Keratinocyte (primary cell): ENCODE measurements around the gene LPCAT1. TPM values are rescaled to one million over a fixed set of nuclear protein-coding genes. Genes with fewer than 3 reads are reported as not detected.
A peak's percentile ranks its signal among the peaks of the same experiment; 100 is the strongest.

Source experiments
- DNase-seq: peaks from one replicate; pipeline ENCODE4 v3.0.0-alpha.2; 2011; ENCODE audit warnings: low read depth, missing footprints, low spot score
- FAIRE-seq: peaks from 2 replicates; lab custom pipeline; 2011; peaks lifted over from hg19 to GRCh38; lab: Jason Lieb, UNC
- H2AFZ ChIP-seq: 2 replicates; pipeline ENCODE4 v1.6.0; 2012; ENCODE audit warnings: low read length, control low read depth, inconsistent platforms; ENCODE audit not compliant: control insufficient read depth
- H3K27ac ChIP-seq: 2 replicates; pipeline ENCODE4 v1.5.1; 2011; ENCODE audit warnings: low read length; ENCODE audit not compliant: control insufficient read depth, insufficient read depth
- H3K27me3 ChIP-seq: 3 replicates; pipeline ENCODE4 v1.6.0; 2011; ENCODE audit warnings: low read length; ENCODE audit not compliant: control insufficient read depth, insufficient read depth; ENCODE audit errors: extremely low read depth
- H3K36me3 ChIP-seq, 2 experiments: 2 replicates in 1 of 2; 3 replicates in 1 of 2; pipeline ENCODE4 v1.5.1; 2011; ENCODE audit warnings: low read length in 2 of 2, mild to moderate bottlenecking in 1 of 2; ENCODE audit not compliant: control insufficient read depth in 2 of 2, insufficient read depth in 2 of 2; ENCODE audit errors: extremely low read depth in 1 of 2
- H3K4me1 ChIP-seq: 3 replicates; pipeline ENCODE4 v1.5.1; 2011; ENCODE audit warnings: low read length; ENCODE audit not compliant: control insufficient read depth, insufficient read depth; ENCODE audit errors: extremely low read depth
- H3K4me2 ChIP-seq: 3 replicates; pipeline ENCODE4 v1.6.0; 2011; ENCODE audit warnings: low read depth, low read length; ENCODE audit not compliant: control insufficient read depth, insufficient read depth; ENCODE audit errors: extremely low read depth
- H3K4me3 ChIP-seq, 3 experiments: fragments of 200-600 bp in 1 of 3; sonication (generic) in 1 of 3; 2 replicates in 2 of 3; 3 replicates in 1 of 3; pipeline ENCODE4 v1.5.1; 2011 to 2016; ENCODE audit warnings: low read length in 3 of 3, mild to moderate bottlenecking in 3 of 3, control low read depth in 2 of 3, inconsistent platforms in 1 of 3, low read depth in 1 of 3, mixed read lengths in 1 of 3, mixed run types in 1 of 3, moderate library complexity in 1 of 3; ENCODE audit not compliant: control insufficient read depth in 2 of 3, insufficient read depth in 2 of 3; ENCODE audit errors: extremely low read depth in 1 of 3
- H3K79me2 ChIP-seq: 2 replicates; pipeline ENCODE4 v1.6.0; 2012; ENCODE audit warnings: low read length; ENCODE audit not compliant: control insufficient read depth, insufficient read depth
- H3K9ac ChIP-seq: 3 replicates; pipeline ENCODE4 v1.6.0; 2011; ENCODE audit warnings: low read length; ENCODE audit not compliant: control insufficient read depth, insufficient read depth; ENCODE audit errors: extremely low read depth
- H3K9me1 ChIP-seq: 3 replicates; pipeline ENCODE4 v1.6.0; 2011; ENCODE audit warnings: low read length; ENCODE audit not compliant: control insufficient read depth, insufficient read depth; ENCODE audit errors: extremely low read depth
- H3K9me3 ChIP-seq: 2 replicates; pipeline ENCODE4 v1.5.1; 2012; ENCODE audit warnings: low read depth, low read length; ENCODE audit not compliant: control insufficient read depth
- H4K20me1 ChIP-seq: 3 replicates; pipeline ENCODE4 v1.6.0; 2011; ENCODE audit warnings: low read length; ENCODE audit not compliant: control insufficient read depth, insufficient read depth; ENCODE audit errors: extremely low read depth
- EZH2 ChIP-seq: IDR thresholded peaks from one replicate; pipeline ENCODE4 v1.6.1; 2012; ENCODE audit warnings: inconsistent platforms, mild to moderate bottlenecking, low read length, moderate library complexity
- dilution Hi-C: fragments of 300-500 bp; cut with MboI; formaldehyde crosslinking; loops from one replicate; pipeline ENCODE4 v1.7.0; 2020; ENCODE audit warnings: low sequenced_read_pairs; ENCODE audit not compliant: extremely low pct_ligation_motif_present
- polyA plus RNA-seq, 5 experiments: library from polyadenylated mRNA; depleted of rRNA in 3 of 5; stranded (reverse) in 3 of 5; stranded (forward) in 1 of 5; unstranded in 1 of 5; fragments of >200 nt; gene quantifications; 1 replicate in 1 of 5; 2 replicates in 3 of 5; 3 replicates in 1 of 5; pipeline versions ENCODE4 v1.2.1 to v1.2.3, GENCODE V29; 2011 to 2012; ENCODE audit warnings: missing spikeins in 2 of 5, low read depth in 1 of 5, low replicate concordance in 1 of 5
- TF ChIP-seq, protein P1 (sequence below), 3 experiments: IDR thresholded peaks in 1 of 3; conservative IDR thresholded peaks in 1 of 3; optimal IDR thresholded peaks in 1 of 3; 2 replicates in 2 of 3; 3 replicates in 1 of 3; pipeline versions ENCODE3 to v1.5.1; 2011; ENCODE audit warnings: low read length in 3 of 3, mild to moderate bottlenecking in 3 of 3, moderate library complexity in 2 of 3, control low read depth in 1 of 3, inconsistent platforms in 1 of 3; ENCODE audit not compliant: insufficient read depth in 2 of 3; ENCODE audit errors: extremely low read depth in 1 of 3

Gene LPCAT1
- polyA plus RNA-seq, 1 donor (not counting 4 experiments of a cell fraction or from before 2014, with no cell fraction given): 32.9 TPM

DNA sequence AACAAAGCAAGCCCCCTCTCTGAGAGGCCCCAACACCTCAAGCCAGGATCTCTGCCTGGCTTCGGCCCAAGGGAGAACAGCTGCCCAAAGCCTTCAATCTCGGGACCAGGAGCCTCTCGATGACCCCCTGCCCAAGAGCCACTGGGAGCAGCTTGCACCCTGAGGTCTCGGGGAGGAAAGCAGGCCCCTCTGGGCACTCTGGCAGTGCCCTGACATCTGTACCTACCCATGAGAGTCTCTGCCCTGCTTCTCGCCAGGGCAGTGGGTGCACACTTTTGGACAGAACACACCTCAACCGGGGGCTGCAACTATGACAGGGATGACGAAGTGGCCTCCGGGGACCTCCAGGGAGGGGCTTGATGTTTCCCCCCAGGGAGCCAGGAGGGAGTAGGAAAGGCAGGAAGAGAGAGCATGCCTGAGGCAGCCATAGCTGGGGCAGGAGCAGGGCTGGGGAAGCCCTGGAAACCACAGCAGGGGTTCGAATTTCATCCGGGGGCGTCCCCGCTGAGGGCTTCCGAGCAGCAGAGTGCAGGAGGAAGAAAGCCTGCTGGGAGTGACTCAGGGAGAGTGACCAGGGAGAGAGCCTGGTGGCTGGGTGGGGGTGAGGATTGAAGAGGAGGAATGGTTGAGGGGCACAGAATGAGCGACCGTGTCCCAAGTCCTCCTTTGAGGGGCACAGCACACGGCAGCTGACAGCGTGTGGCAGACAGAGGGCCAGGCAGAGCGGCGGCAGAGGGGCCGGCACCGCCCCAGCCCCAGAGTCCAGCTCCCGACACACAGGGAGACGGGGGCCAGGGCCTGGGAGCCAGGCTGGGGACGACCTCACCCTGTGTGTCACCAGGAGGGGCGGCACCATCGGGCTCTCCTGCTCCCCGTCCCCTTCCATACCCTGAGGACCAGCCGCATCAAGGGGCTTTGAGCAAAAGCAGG is 1.8 kb downstream of the LPCAT1 start:
- TF ChIP-seq, protein P1, sequence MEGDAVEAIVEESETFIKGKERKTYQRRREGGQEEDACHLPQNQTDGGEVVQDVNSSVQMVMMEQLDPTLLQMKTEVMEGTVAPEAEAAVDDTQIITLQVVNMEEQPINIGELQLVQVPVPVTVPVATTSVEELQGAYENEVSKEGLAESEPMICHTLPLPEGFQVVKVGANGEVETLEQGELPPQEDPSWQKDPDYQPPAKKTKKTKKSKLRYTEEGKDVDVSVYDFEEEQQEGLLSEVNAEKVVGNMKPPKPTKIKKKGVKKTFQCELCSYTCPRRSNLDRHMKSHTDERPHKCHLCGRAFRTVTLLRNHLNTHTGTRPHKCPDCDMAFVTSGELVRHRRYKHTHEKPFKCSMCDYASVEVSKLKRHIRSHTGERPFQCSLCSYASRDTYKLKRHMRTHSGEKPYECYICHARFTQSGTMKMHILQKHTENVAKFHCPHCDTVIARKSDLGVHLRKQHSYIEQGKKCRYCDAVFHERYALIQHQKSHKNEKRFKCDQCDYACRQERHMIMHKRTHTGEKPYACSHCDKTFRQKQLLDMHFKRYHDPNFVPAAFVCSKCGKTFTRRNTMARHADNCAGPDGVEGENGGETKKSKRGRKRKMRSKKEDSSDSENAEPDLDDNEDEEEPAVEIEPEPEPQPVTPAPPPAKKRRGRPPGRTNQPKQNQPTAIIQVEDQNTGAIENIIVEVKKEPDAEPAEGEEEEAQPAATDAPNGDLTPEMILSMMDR (optimal IDR thresholded peaks at IDR 0.05 in 1 of 3, IDR thresholded peaks at IDR 0.05 in 1 of 3, conservative IDR thresholded peaks at IDR 0.05 in 1 of 3; ENCODE audit: extremely low read depth in 1 of 3, insufficient read depth in 2 of 3, low read length in 3 of 3): no peak
- no peak for TF ChIP-seq EZH2
- H3K9me1 ChIP-seq: no peaks in the 10 kb centered on the region
- H3K9me3 ChIP-seq: no peaks in the 10 kb centered on the region
- H3K4me2 ChIP-seq: peak overlapping the region; percentile 90
- H4K20me1 ChIP-seq: peaks cover 19% of the 10 kb centered on the region
- FAIRE-seq (no peak), DNase-seq (no peak)
- peaks cover 18% of the 10 kb centered on the region for H3K4me1 ChIP-seq
- H3K27ac ChIP-seq: peak overlapping the region; percentile 31
- H3K27me3 ChIP-seq: no peaks in the 10 kb centered on the region
- dilution Hi-C loops: no loop called here
- peaks cover 16 to 17% of the 10 kb centered on the region in 2 experiments for H3K36me3 ChIP-seq
- peaks cover 59% of the 10 kb centered on the region for H3K79me2 ChIP-seq
- H3K4me3 ChIP-seq: peak overlapping the region; percentile 73 to 78 (median 73)
- peak overlapping the region; percentile 74 for H3K9ac ChIP-seq
- H2AFZ ChIP-seq: no peak overlapping the region

DNA sequence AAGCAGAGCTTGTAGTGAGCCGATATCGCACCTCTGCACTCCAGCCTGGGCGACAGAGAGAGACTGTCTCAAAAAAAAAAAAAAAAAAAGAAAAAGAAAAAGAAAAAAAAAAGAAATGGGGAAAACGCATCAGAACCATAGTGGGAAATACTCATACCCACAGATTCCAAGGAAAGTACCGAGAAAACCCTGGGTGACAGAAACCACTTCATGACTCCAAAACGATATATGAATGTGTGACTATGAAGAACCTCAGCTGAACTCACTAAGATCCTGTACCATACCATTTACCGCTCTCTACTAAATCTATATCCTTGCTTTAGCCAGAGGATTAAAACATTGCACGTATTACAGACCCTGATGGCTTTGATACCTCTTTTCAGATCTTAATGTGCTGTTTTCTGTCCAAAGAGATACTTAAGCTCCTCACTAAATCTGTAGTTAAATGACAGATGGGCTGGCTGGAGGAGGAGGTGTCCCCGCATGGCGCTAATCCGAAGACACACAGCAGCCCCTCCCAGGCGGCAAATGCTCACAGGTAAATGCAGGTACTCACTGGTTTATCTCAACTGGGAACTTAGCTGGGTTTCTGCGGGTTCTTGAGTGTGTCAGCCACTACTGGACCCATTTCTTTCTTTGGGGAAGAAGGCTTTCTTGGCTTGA is 2.8 kb downstream of the LPCAT1 start:
- H3K36me3 ChIP-seq: peaks cover 17 to 21% of the 10 kb centered on the region in 2 experiments
- H3K4me1 ChIP-seq: peaks cover 28% of the 10 kb centered on the region
- H3K27ac ChIP-seq: no peak overlapping the region
- TF ChIP-seq, protein P1 (optimal IDR thresholded peaks at IDR 0.05 in 1 of 3, IDR thresholded peaks at IDR 0.05 in 1 of 3, conservative IDR thresholded peaks at IDR 0.05 in 1 of 3; ENCODE audit: extremely low read depth in 1 of 3, insufficient read depth in 2 of 3, low read length in 3 of 3): no peak
- TF ChIP-seq EZH2: no peak
- peaks cover 66% of the 10 kb centered on the region for H3K79me2 ChIP-seq
- no peak overlapping the region for H2AFZ ChIP-seq
- H3K9ac ChIP-seq: no peak overlapping the region
- H4K20me1 ChIP-seq: peaks cover 21% of the 10 kb centered on the region
- no peak overlapping the region for H3K4me3 ChIP-seq
- no peaks in the 10 kb centered on the region for H3K27me3 ChIP-seq
- no peaks in the 10 kb centered on the region for H3K9me3 ChIP-seq
- FAIRE-seq: no peak
- no peak overlapping the region for H3K4me2 ChIP-seq
- dilution Hi-C loops: no loop called here
- no peaks in the 10 kb centered on the region for H3K9me1 ChIP-seq
- DNase-seq: no peak
